Peyer's patch (tissue), 4 donors: ENCODE data around the gene KLK11.

Experiments used
- CTCF ChIP-seq, 6 experiments: fragments of 450-650 bp in 4 of 6; fragments of 200-600 bp in 2 of 6; sonication (generic) in 1 of 6; IDR thresholded peaks; one replicate each; pipeline ENCODE4 v1.5.1; 2017 to 2019; ENCODE audit warnings: antibody characterized with exemption in 6 of 6, mild to moderate bottlenecking in 3 of 6, moderate library complexity in 1 of 6
- POLR2A ChIP-seq, 2 donors: fragments of 450-650 bp; IDR thresholded peaks; one replicate each; pipeline ENCODE4 v1.5.1; 2017; ENCODE audit warnings: antibody characterized with exemption in 2 of 2, mild to moderate bottlenecking in 2 of 2, moderate library complexity in 2 of 2

GRCh38 chr19:51018745-51019543 is 7.5 kb downstream of the KLK11 start:
- no peak for TF ChIP-seq CTCF (IDR thresholded peaks at IDR 0.05)
- no peak for TF ChIP-seq POLR2A (IDR thresholded peaks at IDR 0.05)
